ENCODE measurements around the gene WASF2.

GRCh38 chr1:27414091-27414490 is 75.9 kb downstream of the WASF2 start:
- TF ChIP-seq CTCF (conservative IDR thresholded peaks at IDR 0.05; ENCODE audit: low read depth, low read length), result no peak
- TF ChIP-seq FOS (IDR thresholded peaks at IDR 0.05; ENCODE audit: low read depth, low read length), result no peak
- TF ChIP-seq POLR2A (IDR thresholded peaks at IDR 0.05; ENCODE audit: low read depth, low read length), result no peak
- TF ChIP-seq, protein P1, sequence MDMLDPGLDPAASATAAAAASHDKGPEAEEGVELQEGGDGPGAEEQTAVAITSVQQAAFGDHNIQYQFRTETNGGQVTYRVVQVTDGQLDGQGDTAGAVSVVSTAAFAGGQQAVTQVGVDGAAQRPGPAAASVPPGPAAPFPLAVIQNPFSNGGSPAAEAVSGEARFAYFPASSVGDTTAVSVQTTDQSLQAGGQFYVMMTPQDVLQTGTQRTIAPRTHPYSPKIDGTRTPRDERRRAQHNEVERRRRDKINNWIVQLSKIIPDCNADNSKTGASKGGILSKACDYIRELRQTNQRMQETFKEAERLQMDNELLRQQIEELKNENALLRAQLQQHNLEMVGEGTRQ (IDR thresholded peaks at IDR 0.05; ENCODE audit: low read depth, low read length), result no peak
